Mesendoderm (in vitro differentiated cells): ENCODE data around the gene GRB2.

Experiments used
- DNase-seq: peaks from one replicate; pipeline ENCODE4 v3.0.0; 2013
- H2AK5ac ChIP-seq: 2 replicates; pipeline ENCODE4 v1.6.1; 2013; ENCODE audit warnings: low read length, inconsistent platforms
- H2BK120ac ChIP-seq: 2 replicates; pipeline ENCODE4 v1.6.1; 2013; ENCODE audit warnings: low read depth, mild to moderate bottlenecking, low read length, moderate library complexity, mixed read lengths
- H2BK15ac ChIP-seq: replicated peaks from 2 replicates; pipeline ENCODE4 v1.6.1; 2013; ENCODE audit warnings: low read depth, mild to moderate bottlenecking, moderate library complexity
- H2BK5ac ChIP-seq: 2 replicates; pipeline ENCODE4 v1.6.1; 2013; ENCODE audit warnings: low read length, inconsistent platforms
- H3K18ac ChIP-seq: 2 replicates; pipeline ENCODE4 v1.6.1; 2013; ENCODE audit warnings: mild to moderate bottlenecking, low read length, mixed read lengths
- H3K23ac ChIP-seq: one replicate; pipeline ENCODE4 v1.6.1; 2013; ENCODE audit warnings: low read length
- H3K27ac ChIP-seq: 2 replicates; pipeline ENCODE4 v1.5.1; 2013; ENCODE audit warnings: low read depth, mild to moderate bottlenecking, inconsistent platforms, low read length, moderate library complexity
- H3K27me3 ChIP-seq: 2 replicates; pipeline ENCODE4 v1.6.1; 2013; ENCODE audit warnings: low read length, control low read depth, mild to moderate bottlenecking, inconsistent platforms; ENCODE audit not compliant: insufficient read depth, poor library complexity
- H3K36me3 ChIP-seq: 2 replicates; pipeline ENCODE4 v1.6.1; 2013; ENCODE audit warnings: low read length, inconsistent platforms; ENCODE audit not compliant: control insufficient read depth, insufficient read depth
- H3K4ac ChIP-seq: one replicate; pipeline ENCODE4 v1.6.1; 2013; ENCODE audit warnings: low read depth, mild to moderate bottlenecking, low read length, moderate library complexity
- H3K4me1 ChIP-seq: 2 replicates; pipeline ENCODE4 v1.6.1; 2013; ENCODE audit warnings: low read depth, low read length, inconsistent platforms; ENCODE audit not compliant: control insufficient read depth
- H3K4me2 ChIP-seq: 2 replicates; pipeline ENCODE4 v1.6.1; 2013; ENCODE audit warnings: low read length
- H3K4me3 ChIP-seq: 2 replicates; pipeline ENCODE4 v1.5.1; 2013; ENCODE audit warnings: mild to moderate bottlenecking, low read length
- H3K56ac ChIP-seq: one replicate; pipeline ENCODE4 v1.6.1; 2013; ENCODE audit warnings: low read length
- H3K79me1 ChIP-seq: 2 replicates; pipeline ENCODE4 v1.6.1; 2013; ENCODE audit warnings: low read length, inconsistent platforms
- H3K79me2 ChIP-seq: 2 replicates; pipeline ENCODE4 v1.6.1; 2013; ENCODE audit warnings: mild to moderate bottlenecking, low read length; ENCODE audit not compliant: control insufficient read depth, insufficient read depth
- H3K9ac ChIP-seq: 2 replicates; pipeline ENCODE4 v1.6.1; 2013; ENCODE audit warnings: low read length, inconsistent platforms
- H4K5ac ChIP-seq: one replicate; pipeline ENCODE4 v1.6.1; 2013; ENCODE audit warnings: low read length
- H4K8ac ChIP-seq: one replicate; pipeline ENCODE4 v1.6.1; 2013; ENCODE audit warnings: low read depth, mild to moderate bottlenecking, control low read depth, low read length, moderate library complexity
- WGBS: extraction: QIAGEN DNeasy Blood & Tissue Kit; methylation state at CpG from one replicate; pipeline ENCODE4 v1.1.7; 2013; ENCODE audit warnings: low lambda C conversion rate, missing lambda C conversion rate; ENCODE audit not compliant: insufficient coverage; ENCODE audit errors: extremely low coverage; 5-methylcytosine and 5-hydroxymethylcytosine counted together

The GRB2 gene

GRCh38 chr17:75277664-75278071 lies 127.8 kb downstream of the GRB2 start:
- Histone ChIP-seq H2AK5ac (no peak overlapping the region), H4K5ac (no peak overlapping the region), H3K23ac (no peak overlapping the region), H3K27ac (no peak overlapping the region), H2BK120ac (no peak overlapping the region), H3K36me3 (peaks cover 2% of the 10 kb centered on the region), H3K79me2 (no peaks in the 10 kb centered on the region), H2BK15ac (no peak overlapping the region), H3K27me3 (no peaks in the 10 kb centered on the region), H3K4ac (no peak overlapping the region), H3K56ac (no peak overlapping the region), H3K4me3 (no peak overlapping the region), H3K9ac (no peak overlapping the region), H3K4me1 (no peaks in the 10 kb centered on the region), H3K4me2 (no peak overlapping the region), H3K18ac (no peak overlapping the region), H3K79me1 (no peaks in the 10 kb centered on the region), H2BK5ac (no peak overlapping the region), H4K8ac (no peak overlapping the region)
- DNase-seq = peak; percentile 8
- no CpG with 5 or more reads among the region's 6 CpGs for WGBS

GRCh38 chr17:75273977-75274708 lies 131.3 kb downstream of the GRB2 start:
- no peak overlapping the region for H4K5ac ChIP-seq
- no peak overlapping the region for H3K9ac ChIP-seq
- WGBS = no CpG with 5 or more reads among the region's 7 CpGs

GRCh38 chr17:75272848-75273184 lies 132.7 kb downstream of the GRB2 start:
- Histone ChIP-seq H3K36me3 (peaks cover 2% of the 10 kb centered on the region), H3K18ac (no peak overlapping the region), H3K79me2 (no peaks in the 10 kb centered on the region), H3K4me2 (no peak overlapping the region), H3K27me3 (no peaks in the 10 kb centered on the region), H2AK5ac (no peak overlapping the region), H3K4me1 (peaks cover 2% of the 10 kb centered on the region), H4K8ac (no peak overlapping the region), H2BK5ac (no peak overlapping the region), H4K5ac (no peak overlapping the region), H3K9ac (no peak overlapping the region), H3K4me3 (no peak overlapping the region), H3K4ac (no peak overlapping the region), H2BK15ac (no peak overlapping the region), H2BK120ac (no peak overlapping the region), H3K56ac (no peak overlapping the region), H3K79me1 (no peaks in the 10 kb centered on the region), H3K23ac (no peak overlapping the region), H3K27ac (no peak overlapping the region)
- no CpG with 5 or more reads among the region's 3 CpGs for WGBS
- DNase-seq = no peak

More at GRCh38 chr17:75273977-75274708, 131.3 kb downstream of the GRB2 start:
- DNase-seq = no peak
- no peaks in the 10 kb centered on the region for H3K79me2 ChIP-seq
- no peak overlapping the region for H3K4me3 ChIP-seq
- H3K4me1 ChIP-seq = no peaks in the 10 kb centered on the region
- no peak overlapping the region for H2AK5ac ChIP-seq
- H4K8ac ChIP-seq = no peak overlapping the region
- no peak overlapping the region for H2BK15ac ChIP-seq
- H3K56ac ChIP-seq = no peak overlapping the region
- H2BK5ac ChIP-seq = no peak overlapping the region
- H3K27ac ChIP-seq = no peak overlapping the region
- no peak overlapping the region for H3K23ac ChIP-seq
- no peak overlapping the region for H3K4me2 ChIP-seq
- H3K27me3 ChIP-seq = no peaks in the 10 kb centered on the region
- no peak overlapping the region for H3K4ac ChIP-seq
- no peaks in the 10 kb centered on the region for H3K79me1 ChIP-seq
- no peak overlapping the region for H2BK120ac ChIP-seq
- peaks cover 2% of the 10 kb centered on the region for H3K36me3 ChIP-seq
- H3K18ac ChIP-seq = no peak overlapping the region

- no peak overlapping the region for H3K23ac ChIP-seq
- peaks cover 2% of the 10 kb centered on the region for H3K36me3 ChIP-seq
- H3K4ac ChIP-seq = no peak overlapping the region
- peak overlapping the region; percentile 97 for H3K4me2 ChIP-seq
- H3K27ac ChIP-seq = no peak overlapping the region
- DNase-seq = no peak
- no peak overlapping the region for H3K4me3 ChIP-seq
- H3K27me3 ChIP-seq = no peaks in the 10 kb centered on the region
- H3K9ac ChIP-seq = peak overlapping the region; percentile 95
- H4K8ac ChIP-seq = no peak overlapping the region
- H3K18ac ChIP-seq = no peak overlapping the region
- H3K4me1 ChIP-seq = peaks cover 2% of the 10 kb centered on the region
- peak overlapping the region; percentile 97 for H3K56ac ChIP-seq
- H2BK15ac ChIP-seq = no peak overlapping the region
- no peak overlapping the region for H4K5ac ChIP-seq
- no peak overlapping the region for H2BK5ac ChIP-seq
- no peaks in the 10 kb centered on the region for H3K79me1 ChIP-seq
- WGBS = no CpG with 5 or more reads among the region's 24 CpGs
- no peak overlapping the region for H2AK5ac ChIP-seq
- no peaks in the 10 kb centered on the region for H3K79me2 ChIP-seq
- no peak overlapping the region for H2BK120ac ChIP-seq
Observed at GRCh38 chr17:75271955-75272847, 133.3 kb downstream of the GRB2 start.

- Histone ChIP-seq H3K18ac (peak overlapping the region; percentile 35), H4K5ac (no peak overlapping the region), H2BK120ac (no peak overlapping the region), H3K4me2 (peak overlapping the region; percentile 97), H3K27ac (no peak overlapping the region), H3K27me3 (no peaks in the 10 kb centered on the region), H4K8ac (no peak overlapping the region), H3K56ac (peak overlapping the region; percentile 97), H3K36me3 (peaks cover 6% of the 10 kb centered on the region), H2BK15ac (no peak overlapping the region), H3K79me1 (no peaks in the 10 kb centered on the region), H3K23ac (peak overlapping the region; percentile 66), H3K79me2 (no peaks in the 10 kb centered on the region), H3K9ac (peak overlapping the region; percentile 95), H3K4ac (peak overlapping the region; percentile 81), H2AK5ac (no peak overlapping the region), H3K4me1 (peaks cover 2% of the 10 kb centered on the region), H2BK5ac (no peak overlapping the region), H3K4me3 (peak overlapping the region; percentile 72)
- peak; percentile 67 for DNase-seq
- no CpG with 5 or more reads among the region's 74 CpGs for WGBS
Observed at GRCh38 chr17:75271233-75271954, 134.1 kb downstream of the GRB2 start.
